Body of pancreas (tissue), 4 donors: ENCODE results near the gene SLC16A10. TPM values are rescaled to one million over a fixed set of nuclear protein-coding genes. Genes with fewer than 3 reads are reported as not detected.
A peak's percentile ranks its signal among the peaks of the same experiment; 100 is the strongest.
"Not testable (repeated sequence)": the region's sequence is repeated elsewhere in the genome, so short reads cannot be mapped to it uniquely, and the experiment has no call there.

Source experiments
- ATAC-seq: fragments of 150-250 bp; one replicate; pipeline ENCODE4 v1.9.1; 2016
- DNase-seq, 4 donors: peaks; one replicate each; pipeline ENCODE4 v3.0.0-alpha.2; 2019
- H3K27ac ChIP-seq, 4 donors: fragments of 200-600 bp; sonication (generic); 1 replicate in 3 of 4; 2 replicates in 1 of 4; pipeline versions ENCODE4 v1.5.1 to v1.6.1; 2016 to 2019; ENCODE audit warnings: mild to moderate bottlenecking in 1 of 4, mixed read lengths in 1 of 4, moderate library complexity in 1 of 4
- H3K27me3 ChIP-seq, 2 donors: fragments of 200-600 bp; sonication (generic); one replicate each; pipeline ENCODE4 v1.6.0; 2016; ENCODE audit warnings: mild to moderate bottlenecking in 1 of 2
- H3K36me3 ChIP-seq, 2 donors: fragments of 200-600 bp; sonication (generic); replicated peaks in 1 of 2; 2 replicates each; pipeline ENCODE4 v1.5.1; 2016; ENCODE audit warnings: low read depth in 2 of 2; ENCODE audit not compliant: insufficient read depth in 1 of 2
- H3K4me1 ChIP-seq: fragments of 200-600 bp; sonication (generic); one replicate; pipeline ENCODE4 v1.6.0; 2016
- H3K4me3 ChIP-seq, 2 donors: fragments of 200-600 bp; sonication (generic); 1 replicate in 1 of 2; 2 replicates in 1 of 2; pipeline ENCODE4 v1.5.1; 2016 to 2019
- H3K9me3 ChIP-seq, 3 donors: fragments of 200-600 bp; sonication (generic); 1 replicate in 2 of 3; 2 replicates in 1 of 3; pipeline ENCODE4 v1.5.1; 2016
- CTCF ChIP-seq, 7 experiments: fragments of 450-650 bp in 4 of 7; fragments of 200-600 bp in 3 of 7; sonication (generic) in 3 of 7; IDR thresholded peaks; one replicate each; pipeline ENCODE4 v1.5.1; 2016 to 2019; ENCODE audit warnings: antibody characterized with exemption in 7 of 7
- POLR2A ChIP-seq, 3 donors: fragments of 450-650 bp; IDR thresholded peaks; one replicate each; pipeline ENCODE4 v1.6.1; 2016; ENCODE audit warnings: antibody characterized with exemption in 3 of 3, mild to moderate bottlenecking in 2 of 3
- WGBS, 2 donors: methylation state at CpG; one replicate each; pipeline ENCODE4 v1.1.5; 2017; 5-methylcytosine and 5-hydroxymethylcytosine counted together
- intact Hi-C: fragments of 100-400 bp; cut with DNase I; formaldehyde crosslinking; loops from one replicate; pipeline ENCODE4 v1.15.1; 2023
- total RNA-seq, 2 donors: library from RNA; depleted of rRNA; stranded (reverse); fragments of >200 nt; gene quantifications; one replicate each; pipeline ENCODE4 v1.1.0, GENCODE V29; 2016

The SLC16A10 gene
- total RNA-seq, 2 donors from 2014 or later: 59.4 to 124 TPM

GRCh38 chr6:111050261-111051023 is 36.9 kb upstream of the SLC16A10 start:
- Histone ChIP-seq H3K9me3 (no peaks in the 10 kb centered on the region), H3K36me3 (no peaks in the 10 kb centered on the region), H3K4me3 (no peak overlapping the region), H3K27me3 (no peaks in the 10 kb centered on the region), H3K27ac (no peak overlapping the region), H3K4me1 (peaks cover 5% of the 10 kb centered on the region)
- ATAC-seq (no peak), DNase-seq (no peak)
- TF ChIP-seq POLR2A (IDR thresholded peaks at IDR 0.05): no peak
- no peak for TF ChIP-seq CTCF (IDR thresholded peaks at IDR 0.05)
- intact Hi-C loops: no loop called here
- WGBS, 2 donors: 67 to 73% methylated on average over 2 of the region's 2 CpGs

GRCh38 chr6:111052171-111052570 is 35.1 kb upstream of the SLC16A10 start:
- Histone ChIP-seq H3K36me3 (no peaks in the 10 kb centered on the region), H3K9me3 (no peaks in the 10 kb centered on the region), H3K4me3 (no peak overlapping the region), H3K4me1 (peaks cover 5% of the 10 kb centered on the region), H3K27ac (no peak overlapping the region), H3K27me3 (no peaks in the 10 kb centered on the region)
- 56 to 59% methylated on average over 3 of the region's 3 CpGs for WGBS, 2 donors
- ATAC-seq (no peak), DNase-seq (no peak)
- no peak for TF ChIP-seq CTCF (IDR thresholded peaks at IDR 0.05)
- intact Hi-C loops: no loop called here

- Histone ChIP-seq H3K27me3 (no peaks in the 10 kb centered on the region), H3K4me1 (peaks cover under 1% of the 10 kb centered on the region), H3K4me3 (no peak overlapping the region), H3K27ac (no peak overlapping the region), H3K36me3 (no peaks in the 10 kb centered on the region), H3K9me3 (no peaks in the 10 kb centered on the region)
- DNase-seq (peak in 3 of 4 donors; percentile 40 to 61 (median 57)), ATAC-seq (peak; percentile 93)
- TF ChIP-seq CTCF (IDR thresholded peaks at IDR 0.05) (peak; percentile 60 to 89 (median 81)), POLR2A (IDR thresholded peaks at IDR 0.05) (no peak)
- WGBS, 2 donors: 32 to 40% methylated on average over 12 of the region's 12 CpGs
- intact Hi-C loops: no loop called here
Measured at GRCh38 chr6:111057074-111057752, 30.1 kb upstream of the SLC16A10 start.

GRCh38 chr6:111061508-111061907 is 25.8 kb upstream of the SLC16A10 start:
- 75 to 90% methylated on average over 5 of the region's 5 CpGs for WGBS, 2 donors
- DNase-seq: no peak

GRCh38 chr6:111061985-111062384 is 25.3 kb upstream of the SLC16A10 start:
- H3K4me1 ChIP-seq, DNase-seq, H3K4me3 ChIP-seq, ATAC-seq, H3K27ac ChIP-seq, H3K9me3 ChIP-seq, H3K36me3 ChIP-seq, intact Hi-C loops, H3K27me3 ChIP-seq: not testable (repeated sequence)
- WGBS, 2 donors: 96 to 97% methylated on average over 5 of the region's 5 CpGs

More at GRCh38 chr6:111061508-111061907, 25.8 kb upstream of the SLC16A10 start:
- H3K36me3 ChIP-seq: no peaks in the 10 kb centered on the region
- intact Hi-C loops: no loop called here
- no peak for TF ChIP-seq POLR2A (IDR thresholded peaks at IDR 0.05)
- no peak for TF ChIP-seq CTCF (IDR thresholded peaks at IDR 0.05)
- ATAC-seq: no peak
- H3K27me3 ChIP-seq: no peaks in the 10 kb centered on the region
- H3K27ac ChIP-seq: no peak overlapping the region
- no peak overlapping the region for H3K4me3 ChIP-seq
- H3K9me3 ChIP-seq: no peaks in the 10 kb centered on the region
- no peaks in the 10 kb centered on the region for H3K4me1 ChIP-seq

- H3K4me1 ChIP-seq, H3K27me3 ChIP-seq, H3K27ac ChIP-seq, DNase-seq, ATAC-seq, H3K36me3 ChIP-seq, H3K9me3 ChIP-seq, H3K4me3 ChIP-seq, intact Hi-C loops: not testable (repeated sequence)
- 83 to 92% methylated on average over 5 of the region's 5 CpGs for WGBS, 2 donors
Measured at GRCh38 chr6:111062860-111063259, 24.4 kb upstream of the SLC16A10 start.
